Activated CD8-positive, alpha-beta T cell treated with anti-CD3 and anti-CD28 coated beads for 36 hours (primary cell): ENCODE measurements around the gene PRPF6. TPM values are rescaled to one million over a fixed set of nuclear protein-coding genes. Genes with fewer than 3 reads are reported as not detected.

Source experiments
- ATAC-seq: fragments of 200-7000 bp; cut with Tn5 transposase; one replicate; pipeline ENCODE4 v1.10.0; 2021; ENCODE audit warnings: mild to moderate bottlenecking, moderate library complexity
- CTCF ChIA-PET: fragments of 350-600 bp; sonication (Branson Sonifier 250); formaldehyde crosslinking; loops from one replicate; lab custom pipeline; 2021; ENCODE audit warnings: antibody characterized with exemption; lab: Charles Lee
- POLR2A ChIA-PET: fragments of 350-600 bp; sonication (Branson Sonifier 250); formaldehyde crosslinking; loops from one replicate; lab custom pipeline; 2021; ENCODE audit warnings: antibody characterized with exemption; lab: Charles Lee
- DNase-seq: peaks from one replicate; pipeline ENCODE4 v3.0.0-alpha.2; 2020
- H3K27ac Mint-ChIP-seq: one replicate; pipeline ENCODE4 v1.8.0; 2021; ENCODE audit warnings: mild to moderate bottlenecking, mixed read lengths
- H3K27me3 Mint-ChIP-seq: one replicate; pipeline ENCODE4 v1.8.0; 2021; ENCODE audit warnings: mixed read lengths
- H3K36me3 Mint-ChIP-seq: one replicate; pipeline ENCODE4 v1.8.0; 2021; ENCODE audit warnings: low read depth, mixed read lengths
- H3K4me1 Mint-ChIP-seq: one replicate; pipeline ENCODE4 v1.8.0; 2021; ENCODE audit warnings: low read depth, mixed read lengths
- H3K4me3 Mint-ChIP-seq: one replicate; pipeline ENCODE4 v1.8.0; 2021; ENCODE audit warnings: mild to moderate bottlenecking, moderate library complexity, mixed read lengths
- H3K9me3 Mint-ChIP-seq: one replicate; pipeline ENCODE4 v1.8.0; 2021; ENCODE audit warnings: mixed read lengths
- CTCF ChIP-seq: fragments of 200-600 bp; IDR thresholded peaks from one replicate; pipeline ENCODE4 v1.8.0; 2022; ENCODE audit warnings: antibody characterized with exemption, mild to moderate bottlenecking
- intact Hi-C: fragments of 100-400 bp; cut with micrococcal nuclease; formaldehyde crosslinking; loops from one replicate; pipeline ENCODE4 v1.10.0; 2022
- total RNA-seq, 2 experiments: library from RNA; stranded (reverse); gene quantifications; one replicate each; pipeline ENCODE4 v1.2.3, GENCODE V29; 2021

Gene PRPF6
- total RNA-seq, 2 experiments from 2014 or later, result 53.0 to 55.5 TPM

- H3K4me1 Mint-ChIP-seq, result peaks cover 39% of the 10 kb centered on the region
- intact Hi-C loops, result no loop called here
- H3K27ac Mint-ChIP-seq, result no peak overlapping the region
- TF ChIP-seq CTCF, result no peak
- H3K4me3 Mint-ChIP-seq, result no peak overlapping the region
- POLR2A ChIA-PET, result no interaction called here
- no peaks in the 10 kb centered on the region for H3K27me3 Mint-ChIP-seq
- peaks cover 12% of the 10 kb centered on the region for H3K36me3 Mint-ChIP-seq
- DNase-seq (no peak), ATAC-seq (no peak)
- CTCF ChIA-PET, result no interaction called here
- H3K9me3 Mint-ChIP-seq, result peaks cover 2% of the 10 kb centered on the region
Observed at GRCh38 chr20:63945921-63946920, 34.7 kb upstream of the PRPF6 start.

DNA sequence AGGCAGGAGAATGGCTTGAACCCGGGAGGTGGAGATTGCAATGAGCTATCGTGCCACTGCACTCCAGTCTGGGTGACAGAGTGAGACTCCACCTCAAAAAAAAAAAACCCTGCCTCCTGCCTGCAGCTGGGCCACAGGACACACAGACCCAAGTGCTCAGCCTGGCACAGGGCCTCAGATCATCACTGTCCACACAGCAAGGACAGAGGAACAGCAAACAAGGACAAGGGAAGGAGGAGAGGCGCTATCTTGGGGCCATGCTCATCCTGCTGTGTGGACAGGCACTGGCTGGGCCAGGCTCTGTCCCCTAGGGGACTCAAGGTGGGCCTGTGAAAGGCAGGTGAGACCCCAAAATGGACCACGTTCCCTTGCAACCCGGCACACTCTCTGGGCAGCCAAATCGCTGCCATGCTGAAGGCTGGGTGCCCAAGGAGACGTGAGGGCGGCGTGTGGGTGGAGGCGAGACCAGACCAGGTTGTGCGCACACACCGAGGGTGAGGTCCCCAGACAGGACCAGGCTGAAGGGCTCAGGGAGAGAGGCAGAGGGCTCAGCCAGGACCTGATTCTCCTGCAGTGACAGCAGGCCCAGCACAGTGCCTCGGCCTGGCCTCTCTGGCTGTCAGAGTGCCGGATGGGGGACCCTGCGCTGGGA, 33.8 kb upstream of the PRPF6 start:
- ChIA-PET CTCF (no interaction called here), POLR2A (no interaction called here)
- no peak for TF ChIP-seq CTCF
- Mint-ChIP-seq H3K4me1 (peaks cover 34% of the 10 kb centered on the region), H3K4me3 (peak overlapping the region; percentile 59), H3K36me3 (peaks cover 12% of the 10 kb centered on the region), H3K27ac (peak overlapping the region; percentile 28), H3K9me3 (peaks cover 2% of the 10 kb centered on the region), H3K27me3 (no peaks in the 10 kb centered on the region)
- intact Hi-C loops, result no loop called here
- DNase-seq (no peak), ATAC-seq (peak; percentile 0)

DNA sequence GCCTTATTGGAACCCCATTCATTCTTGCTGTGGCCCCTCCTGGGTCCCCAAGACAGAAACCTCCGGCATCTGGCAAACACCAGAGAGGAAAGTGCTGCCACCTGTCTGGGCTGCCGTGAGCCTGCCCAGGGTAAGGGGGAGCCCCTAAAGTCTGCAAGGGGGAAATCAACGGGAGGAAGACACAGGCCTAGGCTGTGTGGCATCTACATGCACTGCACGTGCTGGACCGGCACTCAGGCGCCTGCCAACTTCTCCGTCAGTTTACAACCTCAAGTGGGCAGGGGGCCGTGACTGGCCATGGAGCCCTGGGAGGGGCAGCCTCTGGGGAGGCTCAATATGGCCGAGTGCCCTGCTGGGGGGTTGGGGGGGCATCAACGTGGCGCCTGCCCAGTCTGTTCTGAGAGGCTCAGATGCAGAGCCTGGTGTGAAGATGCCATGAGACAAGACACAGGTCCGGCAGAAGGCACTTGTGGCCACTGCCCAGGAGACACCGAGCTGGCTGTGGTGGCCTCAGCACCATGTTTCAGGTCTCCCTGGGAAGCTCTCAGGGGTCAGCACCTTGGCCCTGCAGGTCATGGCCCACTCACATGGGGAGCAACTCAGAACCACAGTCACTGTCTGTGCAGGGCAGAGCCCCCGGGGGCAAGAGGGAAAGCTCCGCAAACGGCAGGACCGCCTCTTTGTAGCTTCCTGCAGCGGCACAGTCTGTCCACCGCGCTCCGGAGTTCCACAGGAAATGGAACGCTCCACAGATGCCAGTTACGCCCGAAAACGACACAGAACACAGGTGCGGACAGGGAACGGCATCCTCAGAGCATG, 33.1 kb upstream of the PRPF6 start:
- intact Hi-C loops, result no loop called here
- DNase-seq, result peak; percentile 64
- ATAC-seq, result peak; percentile 63
- CTCF ChIA-PET, result no interaction called here
- Mint-ChIP-seq H3K27ac (peak overlapping the region; percentile 85), H3K27me3 (no peaks in the 10 kb centered on the region), H3K36me3 (peaks cover 9% of the 10 kb centered on the region), H3K4me3 (peak overlapping the region; percentile 59), H3K9me3 (peaks cover 2% of the 10 kb centered on the region), H3K4me1 (peaks cover 31% of the 10 kb centered on the region)
- POLR2A ChIA-PET, result interaction anchor here (0.8 kb wide), 1 partner anchor 117 kb away, joined by 3 read pairs; no protein-coding TSS in a partner anchor
- no peak for TF ChIP-seq CTCF

GRCh38 chr20:63950701-63951397, 30.1 kb upstream of the PRPF6 start:
- ATAC-seq (no peak), DNase-seq (no peak)
- no peak for TF ChIP-seq CTCF
- Mint-ChIP-seq H3K36me3 (peaks cover 3% of the 10 kb centered on the region), H3K27ac (no peak overlapping the region), H3K4me3 (no peak overlapping the region), H3K9me3 (peaks cover 2% of the 10 kb centered on the region), H3K27me3 (no peaks in the 10 kb centered on the region), H3K4me1 (peaks cover 45% of the 10 kb centered on the region)
- POLR2A ChIA-PET, result interaction anchor here (0.6 to 0.7 kb wide), 2 partner anchors 29 to 40 kb away, joined by 3 read pairs; no protein-coding TSS in a partner anchor
- CTCF ChIA-PET, result interaction anchor here (1.7 kb wide), 1 partner anchor 30 kb away, joined by 4 read pairs; the partner anchor contains the start of gene PRPF6
- intact Hi-C loops, result no loop called here
